Activated CD8-positive, alpha-beta memory T cell treated with anti-CD3 and anti-CD28 coated beads, Interleukin-2, amount 50 U/mL, for 4 hours (primary cell): ENCODE measurements around the gene ADAMTS18.
"Not testable (repeated sequence)": the region's sequence is repeated elsewhere in the genome, so short reads cannot be mapped to it uniquely, and the experiment has no call there.

Experiments
- DNase-seq: peaks from one replicate; pipeline ENCODE4 v3.0.0-alpha.2; 2020

Gene ADAMTS18

DNA sequence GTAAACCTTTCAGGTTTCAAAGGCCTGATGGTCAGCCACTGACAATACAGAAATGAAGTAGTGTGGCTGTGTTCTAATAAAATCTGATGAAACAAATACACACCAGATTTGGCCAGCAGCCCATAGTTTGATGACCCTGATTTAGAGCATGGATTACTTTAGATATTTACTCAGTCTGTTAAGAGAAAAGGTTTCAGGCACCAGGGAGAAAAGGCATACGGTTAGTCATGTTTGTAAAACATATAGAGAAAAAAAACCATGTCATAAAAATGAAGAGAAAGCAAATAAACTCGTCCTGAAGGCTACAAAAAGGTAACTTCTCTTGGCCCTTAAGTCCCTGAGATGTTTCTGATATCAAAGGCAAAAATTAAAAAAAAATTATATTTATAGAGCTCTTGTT lies 112.1 kb downstream of the ADAMTS18 start:
- DNase-seq = no peak

- no peak for DNase-seq
These were observed 117.8 kb downstream of the ADAMTS18 start for GRCh38 chr16:77317059-77317458.

GRCh38 chr16:77310877-77311276 lies 124.0 kb downstream of the ADAMTS18 start:
- no peak for DNase-seq

GRCh38 chr16:77308163-77308561 lies 126.7 kb downstream of the ADAMTS18 start:
- no peak for DNase-seq

- DNase-seq = no peak
These were observed 127.2 kb downstream of the ADAMTS18 start for GRCh38 chr16:77307426-77308162.

DNA sequence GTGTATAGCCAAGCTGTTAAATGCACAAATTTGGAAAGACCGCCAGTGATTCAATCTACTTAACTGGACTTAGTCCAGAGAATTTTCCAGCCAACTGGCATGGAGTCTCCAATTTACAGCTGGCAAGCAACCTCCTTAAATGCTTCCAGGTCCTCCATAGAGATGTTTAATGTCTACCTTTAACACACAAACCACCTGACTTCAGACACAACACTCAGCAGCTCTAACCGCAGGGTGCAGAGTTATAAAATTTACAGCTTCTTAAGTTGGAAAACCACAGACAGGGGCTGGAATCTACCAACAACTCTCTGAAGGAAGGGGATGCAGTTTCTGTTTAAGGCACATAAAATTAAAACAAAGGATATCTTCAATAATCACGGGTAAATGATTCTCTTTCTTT lies 128.8 kb downstream of the ADAMTS18 start:
- no peak for DNase-seq

DNA sequence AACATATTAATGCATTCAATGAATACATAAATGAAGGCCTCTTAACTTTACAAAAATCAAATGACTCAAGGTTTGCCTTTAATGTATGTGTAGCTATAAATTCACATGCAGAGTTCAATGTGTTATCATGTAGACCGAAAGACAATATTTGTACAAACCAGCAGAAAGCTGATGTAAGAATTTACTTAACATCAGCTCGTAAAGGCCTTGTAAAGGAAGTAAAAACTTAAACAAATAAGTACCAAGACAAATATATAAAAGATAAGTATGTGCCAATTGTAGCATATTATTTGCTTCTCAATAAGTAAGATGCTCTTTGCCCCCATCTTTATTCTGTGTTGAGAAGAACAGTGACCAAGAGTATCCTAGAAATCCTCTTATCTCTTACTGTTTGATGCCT lies 130.0 kb downstream of the ADAMTS18 start:
- DNase-seq = no peak

- no peak for DNase-seq
These were observed 130.7 kb downstream of the ADAMTS18 start for GRCh38 chr16:77304134-77304533.

GRCh38 chr16:77302674-77303073 lies 132.2 kb downstream of the ADAMTS18 start:
- no peak for DNase-seq

DNA sequence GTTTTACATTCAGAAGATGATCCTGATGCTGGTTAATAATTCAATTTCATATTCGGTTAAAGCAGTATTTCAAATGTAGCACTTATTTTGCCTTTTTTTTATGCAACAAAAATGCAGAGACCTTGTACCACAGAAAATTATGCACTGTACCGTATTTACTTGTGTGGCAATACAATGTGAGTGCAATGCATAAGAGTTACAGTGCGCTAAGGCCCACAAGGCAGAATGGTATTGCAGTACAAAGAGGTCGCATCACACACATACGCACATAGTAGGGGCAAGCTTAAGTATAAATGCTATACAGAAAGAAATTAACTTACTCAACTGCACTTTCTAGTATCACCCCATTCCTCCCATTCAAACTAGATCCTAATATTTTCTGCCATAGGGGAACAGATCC lies 132.6 kb downstream of the ADAMTS18 start:
- no peak for DNase-seq

- DNase-seq = no peak
These were observed 134.6 kb downstream of the ADAMTS18 start for GRCh38 chr16:77300256-77300655.

DNA sequence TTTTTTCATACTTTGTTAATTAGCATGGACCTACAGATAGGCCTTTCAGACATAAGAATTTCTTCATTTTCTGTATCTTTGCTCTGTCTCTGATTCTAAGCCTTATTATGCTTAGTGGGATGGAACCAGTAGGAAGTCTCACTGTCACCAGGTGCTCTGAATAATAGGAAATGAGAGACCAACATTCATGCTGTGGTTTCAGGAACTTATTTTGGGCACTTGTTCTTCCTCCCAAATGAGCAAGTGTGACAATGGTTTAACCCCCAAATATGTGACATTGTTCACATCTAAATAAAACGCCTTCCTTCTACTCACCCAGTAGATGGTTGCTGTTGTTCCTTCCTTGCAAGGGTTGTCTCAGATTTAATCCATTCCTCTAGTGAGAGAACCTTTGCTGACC lies 135.4 kb downstream of the ADAMTS18 start:
- no peak for DNase-seq

DNA sequence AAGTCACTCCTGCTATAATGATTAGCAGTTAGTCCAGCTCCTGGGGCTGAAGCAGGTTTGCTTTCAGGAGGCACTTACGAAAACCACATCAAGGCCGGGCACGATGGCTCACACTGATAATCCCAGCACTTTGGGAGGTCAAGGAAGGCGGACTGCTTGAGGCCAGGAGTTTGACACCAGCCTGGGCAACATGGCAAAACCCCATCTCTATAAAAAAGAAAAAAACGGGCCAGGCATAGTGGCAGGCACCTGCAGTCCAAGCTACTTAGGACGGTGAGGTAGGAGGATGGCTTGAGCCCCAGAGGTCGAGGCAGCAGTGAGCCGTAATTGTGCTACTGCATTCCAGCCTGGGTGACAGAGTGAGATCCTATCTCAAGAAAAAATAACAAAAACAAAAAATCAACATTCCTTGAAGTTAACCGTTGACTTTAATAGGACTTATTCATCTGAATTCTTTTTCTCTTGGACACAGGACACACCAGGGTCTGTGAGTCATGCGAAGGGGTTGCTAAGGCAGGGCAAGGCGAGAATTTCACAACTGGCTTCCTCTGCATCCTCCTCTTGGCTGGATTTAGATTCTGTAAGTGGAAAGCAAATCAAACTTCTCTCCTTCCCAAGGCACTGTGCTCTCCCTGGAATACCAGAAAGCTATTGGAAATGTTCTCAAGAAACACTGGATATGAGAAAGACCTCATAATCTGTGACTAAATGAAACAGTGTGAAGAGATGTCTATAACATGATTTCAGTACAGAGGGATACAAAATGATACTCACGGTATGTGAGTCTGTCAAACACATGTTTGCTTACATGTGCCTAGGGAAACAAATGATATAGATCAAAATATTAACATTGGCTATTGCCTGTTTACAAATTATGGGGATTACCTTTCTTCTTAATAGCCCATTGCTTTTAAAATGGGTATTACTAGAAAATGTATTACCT lies 136.1 kb downstream of the ADAMTS18 start:
- no peak for DNase-seq

- no peak for DNase-seq
These were observed 136.8 kb downstream of the ADAMTS18 start for GRCh38 chr16:77297996-77298395.

DNA sequence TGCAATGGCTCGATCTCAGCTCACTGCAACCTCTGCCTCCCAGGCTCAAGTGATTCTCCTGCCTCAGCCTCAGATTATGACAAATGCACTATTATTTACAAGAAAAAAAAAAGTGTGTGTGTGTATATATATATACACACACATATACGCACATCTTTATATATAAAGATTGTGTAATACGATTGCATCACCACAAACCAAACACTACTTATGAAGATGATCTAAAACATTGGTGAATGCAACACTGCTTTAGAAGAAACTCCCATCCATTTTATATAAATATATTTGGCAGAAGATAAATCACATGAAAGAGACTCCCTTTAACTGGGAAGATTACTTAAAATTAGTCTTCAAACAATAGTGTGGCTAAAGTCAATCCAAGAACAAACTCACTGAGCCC lies 138.9 kb downstream of the ADAMTS18 start:
- DNase-seq = no peak

DNA sequence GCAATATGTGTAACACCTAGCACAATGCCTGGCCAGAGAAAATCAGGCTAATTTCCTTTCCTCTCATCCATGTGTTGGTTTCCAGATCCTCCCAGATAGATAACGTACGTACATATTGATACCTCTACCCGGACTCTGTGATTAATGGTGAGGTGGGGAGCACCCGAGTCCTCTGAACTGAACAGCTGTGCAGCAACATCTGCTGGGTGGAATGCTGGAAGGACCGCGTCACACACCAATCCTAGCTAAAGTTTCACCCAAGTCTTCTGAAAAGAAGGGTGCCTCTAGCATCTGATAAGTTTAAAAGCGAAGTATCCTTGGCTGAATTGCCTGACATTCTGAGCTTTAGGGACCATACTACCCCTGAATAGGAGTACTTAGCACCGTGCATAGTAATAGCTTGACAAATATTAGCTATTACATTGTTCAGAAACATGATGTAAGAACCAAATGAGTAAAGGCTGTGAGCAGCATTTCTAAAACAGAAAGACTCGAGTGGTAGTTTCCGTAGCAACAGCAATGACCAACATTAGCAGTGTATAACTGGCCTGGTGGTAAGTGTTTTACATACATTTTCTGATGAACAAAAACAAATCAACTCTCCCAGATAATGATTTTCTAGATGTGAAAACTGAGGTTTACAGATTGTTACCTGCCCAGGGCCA lies 144.3 kb downstream of the ADAMTS18 start:
- DNase-seq = no peak

GRCh38 chr16:77289331-77289809 lies 145.5 kb downstream of the ADAMTS18 start:
- DNase-seq = no peak

DNA sequence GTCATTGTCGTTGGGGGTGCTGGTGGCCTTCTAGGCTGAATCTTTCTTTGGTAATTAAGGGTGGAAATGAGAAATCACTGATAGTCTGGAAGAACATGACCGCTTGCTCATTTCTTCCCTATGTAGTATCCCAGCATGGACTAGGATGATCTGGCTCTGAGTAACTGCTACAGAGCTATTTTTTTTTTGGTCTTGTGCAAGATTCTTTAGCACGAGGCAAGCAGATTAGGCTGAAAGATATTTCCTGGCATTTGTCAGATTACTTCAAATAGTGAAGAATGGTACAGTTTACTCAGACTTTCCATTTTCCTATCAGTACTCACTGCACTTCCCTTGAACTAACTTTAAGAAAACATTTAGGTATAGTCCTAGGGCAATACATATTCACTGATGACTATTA lies 146.6 kb downstream of the ADAMTS18 start:
- DNase-seq = no peak

DNA sequence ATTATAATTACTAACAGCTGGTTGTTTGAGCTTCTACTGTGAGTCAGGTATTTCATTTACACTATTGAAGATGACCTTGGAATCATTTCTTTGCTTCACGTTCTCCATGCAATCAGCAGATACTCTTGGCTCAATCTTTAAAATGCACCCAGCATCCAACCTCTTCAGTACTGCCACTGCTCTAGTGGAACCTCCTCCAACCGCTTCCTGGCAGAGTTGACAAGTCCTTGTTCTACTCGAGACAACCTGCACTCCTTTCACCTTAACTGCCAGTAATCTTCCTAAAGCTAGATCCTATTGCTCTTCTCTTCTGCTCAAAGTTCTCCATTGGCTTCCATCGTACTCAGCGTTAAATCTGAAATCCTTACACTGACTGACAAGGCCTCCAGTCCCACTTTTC lies 149.2 kb downstream of the ADAMTS18 start:
- DNase-seq = no peak

GRCh38 chr16:77282345-77282744 lies 152.5 kb downstream of the ADAMTS18 start:
- no peak for DNase-seq

GRCh38 chr16:77279316-77279715 lies 155.5 kb downstream of the ADAMTS18 start:
- not testable (repeated sequence) for DNase-seq

- DNase-seq = no peak
These were observed 157.3 kb downstream of the ADAMTS18 start for GRCh38 chr16:77277571-77277970.

DNA sequence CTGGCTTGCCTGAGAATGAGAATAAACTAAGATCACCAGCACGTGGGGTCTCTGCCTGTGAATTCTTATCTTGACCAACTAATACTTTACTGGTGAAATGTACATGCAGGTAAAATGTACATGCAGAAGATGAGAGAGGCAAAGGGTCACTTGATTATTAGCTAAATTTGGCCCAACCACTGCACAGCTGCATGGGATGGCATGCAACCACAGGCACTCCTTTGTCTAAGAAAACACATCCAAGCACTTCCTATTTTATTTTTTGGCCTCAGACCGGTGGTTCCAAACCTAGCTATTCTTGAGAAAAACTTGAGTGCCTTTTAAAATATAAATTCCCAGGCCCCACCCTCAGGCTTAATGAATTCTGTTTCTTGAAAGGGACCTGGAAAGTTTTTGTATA lies 157.7 kb downstream of the ADAMTS18 start:
- DNase-seq = no peak
